ENCODE results near the gene BTG3.

DNA sequence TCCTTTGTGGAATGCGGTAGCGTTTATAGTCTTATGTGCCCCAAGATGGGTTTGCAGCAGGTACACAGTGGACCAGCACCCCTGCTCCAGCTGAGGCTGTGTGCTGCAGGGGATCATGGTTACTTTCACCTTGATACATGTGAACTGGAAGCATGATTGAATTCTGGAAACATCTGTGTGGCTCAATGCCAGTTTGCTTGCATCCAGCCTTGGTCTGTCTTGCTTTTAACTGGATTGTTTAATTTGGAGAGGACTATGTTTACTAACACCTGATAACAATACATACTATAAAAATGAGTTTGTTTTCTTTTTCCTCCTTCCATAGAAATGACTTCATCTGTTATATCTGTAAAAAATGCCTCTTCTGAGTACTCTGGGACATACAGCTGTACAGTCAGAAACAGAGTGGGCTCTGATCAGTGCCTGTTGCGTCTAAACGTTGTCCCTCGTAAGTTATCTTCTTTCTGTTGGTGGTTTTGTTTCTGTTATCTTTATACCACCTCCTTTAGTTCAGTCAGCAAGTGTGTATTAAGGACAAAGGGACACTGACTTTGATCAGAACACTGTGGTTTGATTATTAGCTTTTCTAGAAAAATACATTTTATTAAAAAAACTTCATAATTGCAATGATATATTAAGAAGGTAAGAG is 52.2 kb downstream of the BTG3 start:
- TF ChIP-seq, protein P1, sequence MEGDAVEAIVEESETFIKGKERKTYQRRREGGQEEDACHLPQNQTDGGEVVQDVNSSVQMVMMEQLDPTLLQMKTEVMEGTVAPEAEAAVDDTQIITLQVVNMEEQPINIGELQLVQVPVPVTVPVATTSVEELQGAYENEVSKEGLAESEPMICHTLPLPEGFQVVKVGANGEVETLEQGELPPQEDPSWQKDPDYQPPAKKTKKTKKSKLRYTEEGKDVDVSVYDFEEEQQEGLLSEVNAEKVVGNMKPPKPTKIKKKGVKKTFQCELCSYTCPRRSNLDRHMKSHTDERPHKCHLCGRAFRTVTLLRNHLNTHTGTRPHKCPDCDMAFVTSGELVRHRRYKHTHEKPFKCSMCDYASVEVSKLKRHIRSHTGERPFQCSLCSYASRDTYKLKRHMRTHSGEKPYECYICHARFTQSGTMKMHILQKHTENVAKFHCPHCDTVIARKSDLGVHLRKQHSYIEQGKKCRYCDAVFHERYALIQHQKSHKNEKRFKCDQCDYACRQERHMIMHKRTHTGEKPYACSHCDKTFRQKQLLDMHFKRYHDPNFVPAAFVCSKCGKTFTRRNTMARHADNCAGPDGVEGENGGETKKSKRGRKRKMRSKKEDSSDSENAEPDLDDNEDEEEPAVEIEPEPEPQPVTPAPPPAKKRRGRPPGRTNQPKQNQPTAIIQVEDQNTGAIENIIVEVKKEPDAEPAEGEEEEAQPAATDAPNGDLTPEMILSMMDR (IDR thresholded peaks at IDR 0.05; ENCODE audit: low read depth, low read length, poor library complexity, severe bottlenecking): no peak
- no peak for TF ChIP-seq EZH2phosphoT487 (IDR thresholded peaks at IDR 0.05; ENCODE audit: borderline replicate concordance, low read length)
